Tibial nerve (tissue), 4 donors: ENCODE data around the gene CEACAM3. TPM values are rescaled to one million over a fixed set of nuclear protein-coding genes. Genes with fewer than 3 reads are reported as not detected.
A peak's percentile ranks its signal among the peaks of the same experiment; 100 is the strongest.

Source experiments
- DNase-seq, 2 donors: peaks; one replicate each; pipeline ENCODE4 v3.0.0-alpha.2; 2019; ENCODE audit warnings: low spot score in 2 of 2
- H3K27ac ChIP-seq, 4 donors: fragments of 200-600 bp; sonication (generic) in 3 of 4; one replicate each; pipeline ENCODE4 v1.5.1; 2017 to 2019; ENCODE audit warnings: mild to moderate bottlenecking in 1 of 4
- H3K27me3 ChIP-seq, 2 donors: fragments of 200-600 bp; sonication (generic) in 1 of 2; one replicate each; pipeline versions ENCODE4 v1.5.1 to v1.6.0; 2017 to 2019
- H3K36me3 ChIP-seq, 3 donors: fragments of 200-600 bp; sonication (generic); one replicate each; pipeline ENCODE4 v1.5.1; 2018 to 2019
- H3K4me1 ChIP-seq, 4 donors: fragments of 200-600 bp; sonication (generic) in 3 of 4; one replicate each; pipeline ENCODE4 v1.5.1; 2017 to 2019
- H3K4me3 ChIP-seq, 4 donors: fragments of 200-600 bp; sonication (generic) in 3 of 4; one replicate each; pipeline ENCODE4 v1.5.1; 2017 to 2019; ENCODE audit warnings: mild to moderate bottlenecking in 1 of 4, moderate library complexity in 1 of 4
- H3K9me3 ChIP-seq, 4 donors: fragments of 200-600 bp; sonication (generic) in 3 of 4; one replicate each; pipeline ENCODE4 v1.5.1; 2017 to 2019
- EP300 ChIP-seq, 2 donors: sonication (generic); formaldehyde crosslinking; IDR thresholded peaks; one replicate each; pipeline ENCODE4 v1.6.1; 2017; ENCODE audit warnings: antibody characterized with exemption in 2 of 2, mild to moderate bottlenecking in 1 of 2
- POLR2A ChIP-seq, 2 donors: fragments of 450-650 bp; IDR thresholded peaks; one replicate each; pipeline ENCODE4 v1.6.1; 2017; ENCODE audit warnings: antibody characterized with exemption in 2 of 2, mild to moderate bottlenecking in 2 of 2, moderate library complexity in 2 of 2
- WGBS, 2 donors: methylation state at CpG; one replicate each; pipeline ENCODE4 v1.1.5; 2018; 5-methylcytosine and 5-hydroxymethylcytosine counted together
- total RNA-seq, 4 donors: library from RNA; depleted of rRNA; stranded (reverse); fragments of >200 nt; gene quantifications; one replicate each; pipeline ENCODE4 v1.1.0, GENCODE V29; 2016
- TF ChIP-seq, protein P1 (sequence below), 5 experiments: fragments of 200-600 bp in 3 of 5; fragments of 450-650 bp in 2 of 5; sonication (generic) in 3 of 5; IDR thresholded peaks; one replicate each; pipeline ENCODE4 v1.5.1; 2016 to 2019; ENCODE audit warnings: antibody characterized with exemption in 5 of 5, mild to moderate bottlenecking in 3 of 5, moderate library complexity in 2 of 5

Gene CEACAM3
- total RNA-seq, 4 donors from 2014 or later, result 1.0 TPM; not detected in 3

- 71 to 79% methylated on average over 3 to 4 of the region's 4 CpGs for WGBS, 2 donors
- no peak for DNase-seq
- Histone ChIP-seq H3K4me1 (no peaks in the 10 kb centered on the region), H3K4me3 (no peak overlapping the region), H3K36me3 (no peaks in the 10 kb centered on the region), H3K27ac (no peak overlapping the region), H3K27me3 (no peaks in the 10 kb centered on the region), H3K9me3 (no peaks in the 10 kb centered on the region)
- TF ChIP-seq, protein P1, sequence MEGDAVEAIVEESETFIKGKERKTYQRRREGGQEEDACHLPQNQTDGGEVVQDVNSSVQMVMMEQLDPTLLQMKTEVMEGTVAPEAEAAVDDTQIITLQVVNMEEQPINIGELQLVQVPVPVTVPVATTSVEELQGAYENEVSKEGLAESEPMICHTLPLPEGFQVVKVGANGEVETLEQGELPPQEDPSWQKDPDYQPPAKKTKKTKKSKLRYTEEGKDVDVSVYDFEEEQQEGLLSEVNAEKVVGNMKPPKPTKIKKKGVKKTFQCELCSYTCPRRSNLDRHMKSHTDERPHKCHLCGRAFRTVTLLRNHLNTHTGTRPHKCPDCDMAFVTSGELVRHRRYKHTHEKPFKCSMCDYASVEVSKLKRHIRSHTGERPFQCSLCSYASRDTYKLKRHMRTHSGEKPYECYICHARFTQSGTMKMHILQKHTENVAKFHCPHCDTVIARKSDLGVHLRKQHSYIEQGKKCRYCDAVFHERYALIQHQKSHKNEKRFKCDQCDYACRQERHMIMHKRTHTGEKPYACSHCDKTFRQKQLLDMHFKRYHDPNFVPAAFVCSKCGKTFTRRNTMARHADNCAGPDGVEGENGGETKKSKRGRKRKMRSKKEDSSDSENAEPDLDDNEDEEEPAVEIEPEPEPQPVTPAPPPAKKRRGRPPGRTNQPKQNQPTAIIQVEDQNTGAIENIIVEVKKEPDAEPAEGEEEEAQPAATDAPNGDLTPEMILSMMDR (IDR thresholded peaks at IDR 0.05), result no peak
- TF ChIP-seq POLR2A (IDR thresholded peaks at IDR 0.05), result no peak
- TF ChIP-seq EP300 (IDR thresholded peaks at IDR 0.05), result no peak
These were observed 13.9 kb downstream of the CEACAM3 start for GRCh38 chr19:41810301-41810700.

- DNase-seq, result no peak
- no peaks in the 10 kb centered on the region for H3K9me3 ChIP-seq
- H3K36me3 ChIP-seq, result no peaks in the 10 kb centered on the region
- WGBS, 2 donors, result 33 to 53% methylated on average over 3 of the region's 3 CpGs
- no peaks in the 10 kb centered on the region for H3K4me1 ChIP-seq
- no peak for TF ChIP-seq POLR2A (IDR thresholded peaks at IDR 0.05)
- TF ChIP-seq EP300 (IDR thresholded peaks at IDR 0.05), result peak in 1 of 2 donors; percentile 26
- no peak overlapping the region for H3K27ac ChIP-seq
- H3K27me3 ChIP-seq, result no peaks in the 10 kb centered on the region
- no peak overlapping the region for H3K4me3 ChIP-seq
These were observed 14.6 kb downstream of the CEACAM3 start for GRCh38 chr19:41811036-41811435.

DNA sequence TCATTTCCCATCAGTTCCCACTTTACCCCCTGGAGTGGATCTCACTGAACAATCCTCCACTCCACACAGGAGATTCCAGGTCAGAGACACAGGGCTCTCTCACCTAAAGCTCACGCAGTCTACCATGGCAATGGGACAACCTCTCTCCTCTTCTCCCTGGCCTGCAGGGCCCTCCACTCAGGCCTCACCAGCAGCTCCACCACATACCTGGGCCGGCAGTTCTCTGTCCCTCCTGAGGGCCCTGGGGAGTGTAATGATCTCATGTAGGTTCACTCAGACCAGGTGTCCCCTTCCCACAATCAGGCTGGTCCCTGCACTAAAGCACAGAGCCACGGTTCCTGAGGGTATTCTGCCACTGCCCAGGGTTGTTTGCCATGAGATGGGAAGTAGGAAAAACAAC is 15.6 kb downstream of the CEACAM3 start:
- TF ChIP-seq, protein P1 (IDR thresholded peaks at IDR 0.05), result no peak
- TF ChIP-seq EP300 (IDR thresholded peaks at IDR 0.05), result no peak
- no peak for TF ChIP-seq POLR2A (IDR thresholded peaks at IDR 0.05)
- Histone ChIP-seq H3K9me3 (no peaks in the 10 kb centered on the region), H3K4me1 (no peaks in the 10 kb centered on the region), H3K27me3 (no peaks in the 10 kb centered on the region), H3K27ac (no peak overlapping the region), H3K36me3 (no peaks in the 10 kb centered on the region), H3K4me3 (no peak overlapping the region)
- 57 to 67% methylated on average over 2 to 3 of the region's 3 CpGs for WGBS, 2 donors
- DNase-seq, result no peak

DNA sequence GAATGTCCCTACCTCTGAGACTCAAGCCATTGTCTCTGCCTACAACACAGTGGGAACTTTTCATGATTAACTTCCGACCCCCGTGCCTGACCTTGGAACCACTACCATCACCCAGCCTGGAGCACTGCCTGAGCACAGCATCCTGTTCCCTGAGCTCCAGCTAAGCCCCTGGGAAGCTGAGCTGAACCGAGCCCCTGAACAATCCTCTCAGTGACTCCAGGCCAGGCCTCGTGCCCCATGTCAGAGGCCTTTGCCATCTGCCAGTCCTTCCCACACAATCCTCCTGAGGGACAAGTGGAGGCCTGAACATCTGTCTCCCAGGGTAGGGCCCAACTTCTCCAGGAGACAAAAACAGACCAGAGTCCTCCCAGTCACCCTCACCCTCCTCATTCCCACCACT is 17.5 kb downstream of the CEACAM3 start:
- WGBS, 2 donors, result 54 to 57% methylated on average over 3 to 4 of the region's 4 CpGs
- TF ChIP-seq, protein P1 (IDR thresholded peaks at IDR 0.05), result no peak
- TF ChIP-seq POLR2A (IDR thresholded peaks at IDR 0.05) (no peak), EP300 (IDR thresholded peaks at IDR 0.05) (no peak)
- H3K4me1 ChIP-seq, result no peaks in the 10 kb centered on the region
- H3K4me3 ChIP-seq, result no peak overlapping the region
- no peaks in the 10 kb centered on the region for H3K9me3 ChIP-seq
- H3K27ac ChIP-seq, result no peak overlapping the region
- H3K27me3 ChIP-seq, result no peaks in the 10 kb centered on the region
- DNase-seq, result no peak
- no peaks in the 10 kb centered on the region for H3K36me3 ChIP-seq

- Histone ChIP-seq H3K4me1 (no peaks in the 10 kb centered on the region), H3K36me3 (no peaks in the 10 kb centered on the region), H3K27me3 (no peaks in the 10 kb centered on the region), H3K9me3 (no peaks in the 10 kb centered on the region), H3K27ac (no peak overlapping the region), H3K4me3 (no peak overlapping the region)
- TF ChIP-seq POLR2A (IDR thresholded peaks at IDR 0.05) (no peak), EP300 (IDR thresholded peaks at IDR 0.05) (no peak)
- TF ChIP-seq, protein P1 (IDR thresholded peaks at IDR 0.05), result no peak
- WGBS, 2 donors, result 67 to 82% methylated on average over 4 of the region's 4 CpGs
- DNase-seq, result no peak
These were observed 18.9 kb downstream of the CEACAM3 start for GRCh38 chr19:41815301-41815700.

GRCh38 chr19:41816761-41817160 is 20.4 kb downstream of the CEACAM3 start:
- H3K4me3 ChIP-seq, result no peak overlapping the region
- no peaks in the 10 kb centered on the region for H3K36me3 ChIP-seq
- TF ChIP-seq, protein P1 (IDR thresholded peaks at IDR 0.05), result no peak
- TF ChIP-seq POLR2A (IDR thresholded peaks at IDR 0.05) (no peak), EP300 (IDR thresholded peaks at IDR 0.05) (no peak)
- no peak overlapping the region for H3K27ac ChIP-seq
- no peak for DNase-seq
- no peaks in the 10 kb centered on the region for H3K4me1 ChIP-seq
- no peaks in the 10 kb centered on the region for H3K9me3 ChIP-seq
- no peaks in the 10 kb centered on the region for H3K27me3 ChIP-seq
- 70 to 75% methylated on average over 2 of the region's 2 CpGs for WGBS, 2 donors
